ENCODE results near the gene GRIP1. TPM values are rescaled to one million over a fixed set of nuclear protein-coding genes. Genes with fewer than 3 reads are reported as not detected.

GRIP1 gene
- total and polyA plus RNA-seq, 9 donors: 0.36 to 10.1 (median 3.9) TPM

DNA sequence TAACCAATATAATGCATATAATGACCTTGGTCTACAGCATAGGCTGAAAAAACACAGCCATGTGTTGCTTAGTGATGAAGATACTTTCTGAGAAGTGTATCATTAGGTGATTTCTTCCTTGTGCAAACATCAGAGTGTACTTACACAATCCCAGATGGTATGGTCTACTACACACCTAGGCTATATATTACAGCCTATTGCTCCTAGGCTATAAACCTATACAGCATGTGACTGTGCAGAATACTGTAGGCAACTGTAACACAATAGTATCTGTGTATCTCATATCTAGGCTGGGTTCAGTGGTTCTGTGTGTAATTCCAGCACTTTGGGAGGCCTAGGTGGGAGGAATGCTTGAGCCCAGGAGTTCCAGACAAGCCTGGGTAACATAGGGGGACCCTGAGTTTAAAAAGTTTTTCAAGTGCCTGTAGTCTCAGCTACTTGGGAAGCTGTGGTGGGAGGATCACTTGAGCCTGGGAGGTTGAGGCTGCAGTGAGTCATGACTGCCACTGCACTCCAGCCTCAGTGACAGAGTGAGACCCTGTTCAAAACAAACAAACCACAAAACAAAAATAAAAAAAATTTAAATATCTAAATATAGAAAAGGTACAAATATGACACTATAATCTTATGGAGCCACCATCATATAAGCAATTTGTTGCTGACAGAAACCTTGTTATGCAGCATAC lies 66.6 kb downstream of the GRIP1 start:
- no peaks in the 10 kb centered on the region for H3K27me3 ChIP-seq
- H3K9me3 ChIP-seq: no peaks in the 10 kb centered on the region
- H3K36me3 ChIP-seq: no peaks in the 10 kb centered on the region
- H3K4me1 ChIP-seq (ENCODE audit: insufficient read depth): no peaks in the 10 kb centered on the region
- DNase-seq: no peak
- no peak overlapping the region for H3K4me3 ChIP-seq
- H3K27ac ChIP-seq: no peak overlapping the region
- TF ChIP-seq, protein P1, sequence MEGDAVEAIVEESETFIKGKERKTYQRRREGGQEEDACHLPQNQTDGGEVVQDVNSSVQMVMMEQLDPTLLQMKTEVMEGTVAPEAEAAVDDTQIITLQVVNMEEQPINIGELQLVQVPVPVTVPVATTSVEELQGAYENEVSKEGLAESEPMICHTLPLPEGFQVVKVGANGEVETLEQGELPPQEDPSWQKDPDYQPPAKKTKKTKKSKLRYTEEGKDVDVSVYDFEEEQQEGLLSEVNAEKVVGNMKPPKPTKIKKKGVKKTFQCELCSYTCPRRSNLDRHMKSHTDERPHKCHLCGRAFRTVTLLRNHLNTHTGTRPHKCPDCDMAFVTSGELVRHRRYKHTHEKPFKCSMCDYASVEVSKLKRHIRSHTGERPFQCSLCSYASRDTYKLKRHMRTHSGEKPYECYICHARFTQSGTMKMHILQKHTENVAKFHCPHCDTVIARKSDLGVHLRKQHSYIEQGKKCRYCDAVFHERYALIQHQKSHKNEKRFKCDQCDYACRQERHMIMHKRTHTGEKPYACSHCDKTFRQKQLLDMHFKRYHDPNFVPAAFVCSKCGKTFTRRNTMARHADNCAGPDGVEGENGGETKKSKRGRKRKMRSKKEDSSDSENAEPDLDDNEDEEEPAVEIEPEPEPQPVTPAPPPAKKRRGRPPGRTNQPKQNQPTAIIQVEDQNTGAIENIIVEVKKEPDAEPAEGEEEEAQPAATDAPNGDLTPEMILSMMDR (IDR thresholded peaks at IDR 0.05): no peak
- TF ChIP-seq EP300 (IDR thresholded peaks at IDR 0.05) (no peak), POLR2A (IDR thresholded peaks at IDR 0.05) (no peak)
- intact Hi-C loops (cut with DNase I): no loop called here

- Histone ChIP-seq H3K4me1 (ENCODE audit: insufficient read depth) (no peaks in the 10 kb centered on the region), H3K9me3 (no peaks in the 10 kb centered on the region), H3K27me3 (no peaks in the 10 kb centered on the region), H3K4me3 (no peak overlapping the region), H3K27ac (no peak overlapping the region), H3K36me3 (no peaks in the 10 kb centered on the region)
- TF ChIP-seq POLR2A (IDR thresholded peaks at IDR 0.05): no peak
- intact Hi-C loops (cut with DNase I): no loop called here
- no peak for DNase-seq
Measured at GRCh38 chr12:66607147-66607546, 71.7 kb downstream of the GRIP1 start.

GRCh38 chr12:66605293-66605692 lies 73.6 kb downstream of the GRIP1 start:
- H3K27ac ChIP-seq: no peak overlapping the region

DNA sequence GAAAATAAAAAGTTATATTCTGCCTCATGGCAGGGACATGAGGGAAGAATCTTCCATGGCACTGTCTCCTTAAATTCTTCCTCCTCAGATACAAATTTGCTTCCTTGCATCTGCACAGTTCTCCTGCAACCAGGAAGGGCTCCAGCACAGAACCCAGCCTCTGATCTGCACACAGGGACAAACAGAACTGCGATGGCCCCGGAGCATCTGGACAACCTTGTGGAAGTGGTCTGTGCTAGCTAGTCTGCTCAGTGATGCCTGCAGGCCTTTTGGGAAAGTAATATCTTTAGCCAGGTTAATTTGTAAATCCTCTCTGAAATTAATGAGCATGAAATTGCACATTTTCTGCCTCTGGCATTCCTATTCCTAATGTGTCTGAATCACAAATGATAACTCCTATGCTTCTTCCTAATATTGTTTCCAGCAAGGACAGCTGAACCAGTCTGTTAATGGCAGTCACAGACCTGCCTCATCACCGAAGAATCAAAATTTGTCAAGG lies 74.8 kb downstream of the GRIP1 start:
- Histone ChIP-seq H3K4me3 (no peak overlapping the region), H3K9me3 (no peaks in the 10 kb centered on the region), H3K36me3 (no peaks in the 10 kb centered on the region), H3K27me3 (no peaks in the 10 kb centered on the region), H3K27ac (no peak overlapping the region), H3K4me1 (ENCODE audit: insufficient read depth) (no peaks in the 10 kb centered on the region)
- TF ChIP-seq POLR2A (IDR thresholded peaks at IDR 0.05) (no peak), EP300 (IDR thresholded peaks at IDR 0.05) (no peak)
- TF ChIP-seq, protein P1 (IDR thresholded peaks at IDR 0.05): no peak
- 90 to 93% (median 91%) methylated on average over 3 of the region's 3 CpGs for WGBS, 3 donors
- intact Hi-C loops (cut with DNase I): no loop called here
- no peak for DNase-seq

More at GRCh38 chr12:66605293-66605692, 73.6 kb downstream of the GRIP1 start:
- no peak for TF ChIP-seq POLR2A (IDR thresholded peaks at IDR 0.05)
- no peak for TF ChIP-seq EP300 (IDR thresholded peaks at IDR 0.05)
- TF ChIP-seq, protein P1 (IDR thresholded peaks at IDR 0.05): no peak
- no peaks in the 10 kb centered on the region for H3K27me3 ChIP-seq
- no peaks in the 10 kb centered on the region for H3K4me1 ChIP-seq (ENCODE audit: insufficient read depth)
- WGBS, 3 donors: 76 to 87% (median 81%) methylated on average over 5 of the region's 5 CpGs
- no peak for DNase-seq
- H3K4me3 ChIP-seq: no peak overlapping the region
- H3K36me3 ChIP-seq: no peaks in the 10 kb centered on the region
- intact Hi-C loops (cut with DNase I): no loop called here
- no peaks in the 10 kb centered on the region for H3K9me3 ChIP-seq

- TF ChIP-seq EP300 (IDR thresholded peaks at IDR 0.05) (no peak), POLR2A (IDR thresholded peaks at IDR 0.05) (no peak)
- TF ChIP-seq, protein P1 (IDR thresholded peaks at IDR 0.05): no peak
- no peak overlapping the region for H3K27ac ChIP-seq
- intact Hi-C loops (cut with DNase I): no loop called here
- H3K27me3 ChIP-seq: no peaks in the 10 kb centered on the region
- H3K4me1 ChIP-seq (ENCODE audit: insufficient read depth): no peaks in the 10 kb centered on the region
- no peak overlapping the region for H3K4me3 ChIP-seq
- DNase-seq: no peak
- 86 to 90% (median 90%) methylated on average over 2 of the region's 2 CpGs for WGBS, 3 donors
- no peaks in the 10 kb centered on the region for H3K36me3 ChIP-seq
- no peaks in the 10 kb centered on the region for H3K9me3 ChIP-seq
Measured at GRCh38 chr12:66603461-66603860, 75.4 kb downstream of the GRIP1 start.

All from ovary (tissue), 9 donors.